Muscle layer of colon (tissue), 2 donors: Measurements from ENCODE around the gene OR14K1.
"Not testable (repeated sequence)": the region's sequence is repeated elsewhere in the genome, so short reads cannot be mapped to it uniquely, and the experiment has no call there.

Experiments
- H3K27ac ChIP-seq: one replicate; pipeline ENCODE4 v1.7.0; 2013; ENCODE audit warnings: low read depth, mild to moderate bottlenecking, low read length, moderate library complexity
- H3K27me3 ChIP-seq, 2 donors: one replicate each; pipeline ENCODE4 v1.7.0; 2013; ENCODE audit warnings: low read length in 2 of 2, mild to moderate bottlenecking in 2 of 2; ENCODE audit not compliant: insufficient read depth in 2 of 2, control insufficient read depth in 1 of 2
- H3K36me3 ChIP-seq: one replicate; pipeline ENCODE4 v1.7.0; 2013; ENCODE audit warnings: mild to moderate bottlenecking, low read length; ENCODE audit not compliant: insufficient read depth
- H3K4me1 ChIP-seq: one replicate; pipeline ENCODE4 v1.7.0; 2013; ENCODE audit warnings: mild to moderate bottlenecking, low read length; ENCODE audit not compliant: insufficient read depth
- H3K4me3 ChIP-seq, 2 donors: one replicate each; pipeline ENCODE4 v1.7.0; 2013; ENCODE audit warnings: low read length in 2 of 2, low read depth in 1 of 2, mild to moderate bottlenecking in 1 of 2, moderate library complexity in 1 of 2
- H3K9ac ChIP-seq: one replicate; pipeline ENCODE4 v1.7.0; 2013; ENCODE audit warnings: low read length
- H3K9me3 ChIP-seq: one replicate; pipeline ENCODE4 v1.7.0; 2013; ENCODE audit warnings: mild to moderate bottlenecking, low read length
- donor health status: abdominal sarcoma.
- donor health status: Adenocarcinoma of cecum.

Gene OR14K1

DNA sequence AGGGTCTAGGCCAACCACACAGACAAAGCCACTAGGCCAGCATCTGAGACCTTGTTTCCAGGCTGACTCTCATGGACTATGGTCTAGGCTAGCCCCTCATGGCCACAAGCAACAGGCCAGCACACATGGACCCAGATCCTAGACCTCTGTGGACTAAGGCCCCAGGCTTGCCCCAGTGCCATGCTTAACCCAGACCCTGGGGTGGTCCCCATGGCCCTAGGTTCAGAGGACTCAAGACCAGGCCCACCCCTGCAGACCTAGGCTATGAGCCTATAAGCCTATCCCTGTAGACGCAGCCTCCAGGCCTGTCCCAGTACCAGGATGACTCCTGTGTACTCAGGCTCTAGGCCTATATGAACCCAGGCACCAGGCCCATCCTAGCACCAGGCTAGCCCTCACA is 11.5 kb downstream of the OR14K1 start:
- H3K27me3 ChIP-seq = no peaks in the 10 kb centered on the region
- no peak overlapping the region for H3K4me3 ChIP-seq
- H3K4me1 ChIP-seq = no peaks in the 10 kb centered on the region
- no peaks in the 10 kb centered on the region for H3K9me3 ChIP-seq
- H3K36me3 ChIP-seq = no peaks in the 10 kb centered on the region
- H3K27ac ChIP-seq = no peak overlapping the region
- H3K9ac ChIP-seq = no peak overlapping the region

- H3K36me3 ChIP-seq, H3K9ac ChIP-seq, H3K9me3 ChIP-seq, H3K27me3 ChIP-seq, H3K27ac ChIP-seq, H3K4me1 ChIP-seq, H3K4me3 ChIP-seq: not testable (repeated sequence)
These were observed 15.9 kb downstream of the OR14K1 start for GRCh38 chr1:247754311-247754710.

DNA sequence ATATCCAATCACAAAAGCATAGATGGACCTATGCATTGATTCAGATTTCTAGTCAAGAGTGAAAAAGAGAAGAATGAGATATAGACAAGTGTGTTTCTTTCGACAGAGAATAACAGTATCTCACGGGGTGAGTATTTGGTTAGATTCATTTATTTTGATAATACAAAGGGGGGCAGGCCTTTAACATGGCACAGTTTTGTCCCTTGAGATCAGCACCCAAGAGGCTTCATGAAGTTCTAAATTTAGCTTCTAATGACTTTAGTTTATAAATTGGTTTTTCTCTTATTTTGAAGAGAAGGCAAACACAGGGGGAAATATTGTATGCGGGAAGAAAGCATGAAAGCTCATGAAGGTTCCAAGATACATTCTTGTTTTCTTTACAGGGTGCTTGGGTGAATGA is 22.0 kb downstream of the OR14K1 start, which contains the start of gene OR1C1:
OR1C1 (minus strand) TSS at position 101 of the 400 bp plus-strand sequence. CDS start 2,150 bp downstream, outside the sequence.
- Histone ChIP-seq H3K9ac (no peak within 1 kb of the TSS), H3K4me1 (no peaks in the 10 kb centered on the region), H3K4me3 (no peak within 1 kb of the TSS), H3K27me3 (no peaks in the 10 kb centered on the region), H3K36me3 (no peaks in the 10 kb centered on the region), H3K9me3 (no peaks in the 10 kb centered on the region), H3K27ac (no peak within 1 kb of the TSS)

- Histone ChIP-seq H3K36me3 (no peaks in the 10 kb centered on the region), H3K4me3 (no peak overlapping the region), H3K9me3 (no peaks in the 10 kb centered on the region), H3K9ac (no peak overlapping the region), H3K27ac (no peak overlapping the region), H3K4me1 (no peaks in the 10 kb centered on the region), H3K27me3 (no peaks in the 10 kb centered on the region)
These were observed 31.2 kb downstream of the OR14K1 start for GRCh38 chr1:247769603-247770002.
